H1 (cell line): ENCODE results near the gene TPRN. TPM values are rescaled to one million over a fixed set of nuclear protein-coding genes. Genes with fewer than 3 reads are reported as not detected.

ENCODE experiments used
- CTCF ChIA-PET: fragments of 300-600 bp; sonication (Branson Sonifier 250); formaldehyde crosslinking; loops from one replicate; lab custom pipeline; 2021; ENCODE audit not compliant: partially characterized antibody; lab: Charles Lee
- POLR2A ChIA-PET: fragments of 300-600 bp; sonication (Branson Sonifier 250); formaldehyde crosslinking; loops from one replicate; lab custom pipeline; 2021; ENCODE audit warnings: inconsistent platforms; ENCODE audit not compliant: partially characterized antibody; lab: Charles Lee
- DNase-seq, 2 experiments: peaks; one replicate each; pipeline versions ENCODE4 v3.0.0 to v3.0.0-alpha.2; 2010 to 2022; ENCODE audit warnings: low spot score in 2 of 2, low read depth in 1 of 2, mixed read lengths in 1 of 2
- FAIRE-seq: peaks from 2 replicates; lab custom pipeline; 2011; peaks lifted over from hg19 to GRCh38; lab: Jason Lieb, UNC
- H2AFZ ChIP-seq: 2 replicates; pipeline ENCODE4 v1.8.1; 2012; ENCODE audit warnings: low read length, inconsistent platforms
- H2AK5ac ChIP-seq: 2 replicates; pipeline ENCODE4 v1.6.1; 2013; ENCODE audit warnings: low read depth, low read length
- H2BK120ac ChIP-seq: replicated peaks from 2 replicates; pipeline ENCODE3; 2013; ENCODE audit warnings: low read depth, low read length, inconsistent platforms
- H2BK12ac ChIP-seq: 2 replicates; pipeline ENCODE4 v1.6.1; 2013; ENCODE audit warnings: low read depth, low read length
- H2BK15ac ChIP-seq: 2 replicates; pipeline ENCODE4 v1.6.1; 2013; ENCODE audit warnings: low read length
- H2BK20ac ChIP-seq: 2 replicates; pipeline ENCODE4 v1.6.1; 2013; ENCODE audit warnings: low read length
- H2BK5ac ChIP-seq: 2 replicates; pipeline ENCODE4 v1.6.1; 2013; ENCODE audit warnings: low read depth, low read length
- H3K14ac ChIP-seq: 2 replicates; pipeline ENCODE4 v1.6.1; 2013; ENCODE audit warnings: inconsistent platforms; ENCODE audit not compliant: insufficient read length
- H3K18ac ChIP-seq: 2 replicates; pipeline ENCODE4 v1.6.1; 2013; ENCODE audit warnings: low read length; ENCODE audit errors: extremely low read depth
- H3K23ac ChIP-seq: 2 replicates; pipeline ENCODE4 v1.6.1; 2013; ENCODE audit warnings: inconsistent platforms; ENCODE audit not compliant: insufficient read length
- H3K23me2 ChIP-seq: 2 replicates; pipeline ENCODE4 v1.6.1; 2013; ENCODE audit warnings: low read depth, low read length
- H3K27ac ChIP-seq: 2 replicates; pipeline ENCODE4 v1.6.1; 2011; ENCODE audit warnings: low read depth, low read length, inconsistent platforms
- H3K27me3 ChIP-seq, 4 experiments: replicated peaks in 1 of 4; 1 replicate in 1 of 4; 2 replicates in 3 of 4; pipeline versions ENCODE4 v1.6.1 to v1.8.1; 2011 to 2013; ENCODE audit warnings: low read length in 3 of 4, mild to moderate bottlenecking in 3 of 4, inconsistent platforms in 2 of 4, mixed read lengths in 2 of 4, moderate library complexity in 1 of 4; ENCODE audit not compliant: control insufficient read depth in 3 of 4, insufficient read depth in 3 of 4; ENCODE audit errors: extremely low read depth in 1 of 4
- H3K36me3 ChIP-seq, 4 experiments: 2 replicates each; pipeline versions ENCODE4 v1.6.1 to v1.8.1; 2011 to 2013; ENCODE audit warnings: mild to moderate bottlenecking in 4 of 4, low read length in 3 of 4, moderate library complexity in 2 of 4, control low read depth in 1 of 4, inconsistent platforms in 1 of 4; ENCODE audit not compliant: insufficient read depth in 4 of 4, control insufficient read depth in 2 of 4
- H3K4ac ChIP-seq: replicated peaks from 2 replicates; pipeline ENCODE3; 2013; ENCODE audit warnings: low read length, low read depth, mixed read lengths, inconsistent platforms; ENCODE audit not compliant: insufficient read length
- H3K4me1 ChIP-seq, 4 experiments: replicated peaks in 1 of 4; 1 replicate in 1 of 4; 2 replicates in 3 of 4; pipeline versions ENCODE4 v1.6.1 to v1.8.1; 2011 to 2013; ENCODE audit warnings: low read length in 3 of 4, inconsistent platforms in 2 of 4, mixed read lengths in 1 of 4; ENCODE audit not compliant: insufficient read depth in 4 of 4, control insufficient read depth in 3 of 4
- H3K4me2 ChIP-seq, 2 experiments: 2 replicates each; pipeline versions ENCODE4 v1.6.1 to v1.8.1; 2011 to 2013; ENCODE audit warnings: low read depth in 2 of 2, low read length in 2 of 2, control low read depth in 1 of 2, inconsistent platforms in 1 of 2, mild to moderate bottlenecking in 1 of 2; ENCODE audit not compliant: insufficient read depth in 1 of 2
- H3K4me3 ChIP-seq, 4 experiments: fragments of 200-600, 300-600 bp in 1 of 4; sonication (generic), shearing (Covaris generic), sonication (Bioruptor Twin) in 1 of 4; 2 replicates each; pipeline versions ENCODE4 v1.5.1 to v1.8.1; 2011 to 2016; ENCODE audit warnings: low read length in 4 of 4, low read depth in 3 of 4, control low read depth in 2 of 4, inconsistent platforms in 2 of 4, mild to moderate bottlenecking in 2 of 4, mixed read lengths in 1 of 4, moderate library complexity in 1 of 4; ENCODE audit not compliant: insufficient read depth in 2 of 4; ENCODE audit errors: extremely low read depth in 1 of 4
- H3K56ac ChIP-seq: replicated peaks from 2 replicates; pipeline ENCODE3; 2013; ENCODE audit warnings: low read depth, mild to moderate bottlenecking, mixed read lengths, low read length, inconsistent platforms; ENCODE audit not compliant: insufficient read length
- H3K79me1 ChIP-seq: 2 replicates; pipeline ENCODE4 v1.6.1; 2013; ENCODE audit warnings: low read depth, low read length, control low read depth
- H3K79me2 ChIP-seq, 2 experiments: 2 replicates each; pipeline versions ENCODE4 v1.6.1 to v1.8.1; 2012 to 2013; ENCODE audit warnings: low read length in 2 of 2, mild to moderate bottlenecking in 2 of 2, inconsistent platforms in 1 of 2; ENCODE audit not compliant: insufficient read depth in 2 of 2, control insufficient read depth in 1 of 2
- H3K9ac ChIP-seq, 4 experiments: replicated peaks in 1 of 4; 1 replicate in 1 of 4; 2 replicates in 3 of 4; pipeline versions ENCODE4 v1.6.1 to v1.8.1; 2011 to 2013; ENCODE audit warnings: low read depth in 3 of 4, low read length in 3 of 4, control low read depth in 2 of 4, mild to moderate bottlenecking in 2 of 4, moderate library complexity in 2 of 4, inconsistent platforms in 1 of 4; ENCODE audit errors: extremely low read depth in 1 of 4
- H3K9me3 ChIP-seq, 2 experiments: 2 replicates each; pipeline versions ENCODE4 v1.6.1 to v1.8.1; 2012 to 2013; ENCODE audit warnings: mild to moderate bottlenecking in 2 of 2, moderate library complexity in 2 of 2, control low read depth in 1 of 2, inconsistent platforms in 1 of 2, low read depth in 1 of 2, low read length in 1 of 2, mixed read lengths in 1 of 2; ENCODE audit not compliant: insufficient read depth in 2 of 2
- H4K20me1 ChIP-seq, 2 experiments: replicated peaks in 1 of 2; 2 replicates each; pipeline versions ENCODE3 to v1.8.1; 2011 to 2013; ENCODE audit warnings: inconsistent platforms in 2 of 2, low read length in 2 of 2, mild to moderate bottlenecking in 1 of 2; ENCODE audit not compliant: insufficient read depth in 2 of 2, control insufficient read depth in 1 of 2
- H4K5ac ChIP-seq: 2 replicates; pipeline ENCODE4 v1.6.1; 2013; ENCODE audit warnings: low read length, low read depth, mixed read lengths, inconsistent platforms; ENCODE audit not compliant: insufficient read length
- H4K8ac ChIP-seq: 2 replicates; pipeline ENCODE4 v1.8.0; 2013; ENCODE audit warnings: mild to moderate bottlenecking, moderate library complexity, low read length, inconsistent platforms; ENCODE audit not compliant: insufficient read depth; ENCODE audit errors: extremely low read depth
- H4K91ac ChIP-seq: replicated peaks from 2 replicates; pipeline ENCODE3; 2013; ENCODE audit warnings: low read length, mixed read lengths, inconsistent platforms; ENCODE audit not compliant: insufficient read length
- ASH2L ChIP-seq: fragments of 200-600, 300-600 bp; sonication (generic); IDR thresholded peaks from one replicate; pipeline ENCODE4 v1.7.1; 2017; ENCODE audit warnings: low read length
- CBX5 ChIP-seq: fragments of 300-800, 300-1000 bp; sonication (generic); IDR thresholded peaks from 2 replicates; pipeline ENCODE4 v1.7.1; 2016; ENCODE audit warnings: antibody characterized with exemption, low read length, low read depth
- CBX8 ChIP-seq: fragments of 300-800, 300-1000 bp; sonication (generic); IDR thresholded peaks from 2 replicates; pipeline ENCODE4 v1.7.1; 2016; ENCODE audit warnings: low read depth, low read length, borderline replicate concordance
- CHD2 ChIP-seq: IDR thresholded peaks from 2 replicates; pipeline ENCODE4 v1.6.1; 2012; ENCODE audit warnings: low read length, improper control_type of control experiment
- HDAC6 ChIP-seq: IDR thresholded peaks from one replicate; pipeline ENCODE4 v1.7.1; 2012; ENCODE audit warnings: low read depth, mild to moderate bottlenecking, inconsistent platforms, low read length, moderate library complexity
- JUN ChIP-seq: IDR thresholded peaks from 2 replicates; pipeline ENCODE4 v1.6.1; 2011; ENCODE audit warnings: low read depth, mild to moderate bottlenecking, improper control_type of control experiment, low read length
- POLR2AphosphoS5 ChIP-seq: IDR thresholded peaks from 2 replicates; pipeline ENCODE4 v1.6.1; 2011; ENCODE audit warnings: low read depth, low read length
- SRF ChIP-seq: IDR thresholded peaks from 2 replicates; pipeline ENCODE4 v1.6.1; 2011; ENCODE audit warnings: mild to moderate bottlenecking, low read depth, low read length, moderate library complexity
- WGBS, 2 experiments: shearing (Covaris generic) in 1 of 2; methylation state at CpG; one replicate each; pipeline versions ENCODE4 v1.1.6 to v1.1.7; 2013 to 2015; ENCODE audit warnings: low lambda C conversion rate in 2 of 2, mixed read lengths in 2 of 2, inconsistent platforms in 1 of 2, low coverage in 1 of 2, missing lambda C conversion rate in 1 of 2; ENCODE audit not compliant: insufficient replicate concordance in 2 of 2, insufficient coverage in 1 of 2, insufficient read length in 1 of 2; ENCODE audit errors: extremely low coverage in 1 of 2, missing lambda C conversion rate in 1 of 2; 5-methylcytosine and 5-hydroxymethylcytosine counted together
- polyA plus RNA-seq, 7 experiments: library from polyadenylated mRNA; depleted of rRNA in 3 of 7; stranded (reverse) in 5 of 7; unstranded in 2 of 7; fragments of >200 nt in 5 of 7; fragments of 200-250 nt in 2 of 7; gene quantifications; 1 replicate in 5 of 7; 2 replicates in 1 of 7; 4 replicates in 1 of 7; pipeline versions ENCODE4 v1.2.1 to v1.2.3, GENCODE V29; 2011 to 2013; ENCODE audit warnings: missing spikeins in 2 of 7, mixed read lengths in 2 of 7
- total RNA-seq: library from RNA; stranded (reverse); fragmentation: NEBNext Ultra II Directional; extraction: Animal tissue kit (Norgen Biotek cat#: 25700); gene quantifications from 2 replicates; pipeline ENCODE4 v1.2.1, GENCODE V29; 2021
- TF ChIP-seq, protein P1 (sequence below): IDR thresholded peaks from 2 replicates; pipeline ENCODE4 v1.6.1; 2012; ENCODE audit warnings: inconsistent platforms

Gene TPRN
- total and polyA plus RNA-seq, 2 of the 8 experiments (the other 6 are each of a cell fraction or from before 2014, with no cell fraction given), result 9.7 to 23.2 TPM

DNA sequence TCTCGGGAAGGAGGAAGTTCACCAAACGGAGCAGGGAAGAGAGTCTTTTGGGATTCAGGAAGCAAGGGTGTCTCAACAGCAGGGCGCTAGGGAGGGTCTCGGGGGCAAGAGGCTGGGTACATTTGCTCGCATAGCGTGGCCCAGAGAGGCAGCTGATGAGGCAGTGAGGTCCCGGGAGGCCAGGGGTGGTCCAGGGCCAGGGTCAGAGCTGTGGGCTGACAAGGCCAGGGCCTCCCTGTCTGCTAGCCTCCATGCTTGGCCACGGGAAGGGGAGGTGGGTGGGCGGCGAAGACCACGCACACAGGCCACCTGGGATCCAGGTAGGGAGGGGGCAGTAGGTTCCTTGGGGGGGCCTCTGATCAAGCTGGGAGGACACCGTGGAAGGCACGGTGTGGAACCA is 11.0 kb upstream of the TPRN start:
- DNase-seq (no peak), FAIRE-seq (no peak)
- Histone ChIP-seq H4K8ac (no peak overlapping the region), H3K4me3 (no peak overlapping the region), H2BK5ac (no peak overlapping the region), H2BK120ac (no peak overlapping the region), H3K79me1 (peaks cover 6% of the 10 kb centered on the region), H3K4ac (no peak overlapping the region), H3K27ac (no peak overlapping the region), H2BK20ac (no peak overlapping the region), H4K20me1 (peaks cover 0 to 15% of the 10 kb centered on the region in 2 experiments), H4K5ac (no peak overlapping the region), H3K4me2 (no peak overlapping the region), H3K18ac (no peak overlapping the region), H2BK15ac (no peak overlapping the region), H4K91ac (no peak overlapping the region), H3K23me2 (no peaks in the 10 kb centered on the region; the same call in 1 of the 2 replicates), H3K14ac (no peak overlapping the region), H3K56ac (no peak overlapping the region), H3K27me3 (no peaks in the 10 kb centered on the region), H3K9me3 (no peaks in the 10 kb centered on the region), H2AFZ (no peak overlapping the region), H3K9ac (no peak overlapping the region), H2BK12ac (no peak overlapping the region), H3K79me2 (peaks cover 0 to 11% of the 10 kb centered on the region in 2 experiments; a peak in 2 of 4 replicates), H2AK5ac (no peak overlapping the region), H3K23ac (no peak overlapping the region), H3K4me1 (peaks cover 0 to 2% (median 2%) of the 10 kb centered on the region in 4 experiments), H3K36me3 (peaks cover 0 to 22% (median 8%) of the 10 kb centered on the region in 4 experiments; a peak in 7 of 8 replicates)
- ChIA-PET POLR2A (interaction anchor here (0.9 to 69.9 kb wide), 8 partner anchors 8 to 125 kb away, joined by 3 to 1462 read pairs (median 4); partner anchors contain the start of genes CYSRT1, MAN1B1, NELFB and RNF208), CTCF (interaction anchor here (0.9 to 4.0 kb wide), 6 partner anchors 11 to 141 kb away, joined by 3 to 31 read pairs (median 8); partner anchors contain the start of genes ANAPC2, CYSRT1, RNF208 and RNF224)
- TF ChIP-seq SRF, result no peak
- TF ChIP-seq JUN, result no peak
- TF ChIP-seq POLR2AphosphoS5, result no peak
- no peak for TF ChIP-seq ASH2L
- TF ChIP-seq, protein P1, sequence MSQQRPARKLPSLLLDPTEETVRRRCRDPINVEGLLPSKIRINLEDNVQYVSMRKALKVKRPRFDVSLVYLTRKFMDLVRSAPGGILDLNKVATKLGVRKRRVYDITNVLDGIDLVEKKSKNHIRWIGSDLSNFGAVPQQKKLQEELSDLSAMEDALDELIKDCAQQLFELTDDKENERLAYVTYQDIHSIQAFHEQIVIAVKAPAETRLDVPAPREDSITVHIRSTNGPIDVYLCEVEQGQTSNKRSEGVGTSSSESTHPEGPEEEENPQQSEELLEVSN, result no peak
- TF ChIP-seq HDAC6, result no peak
- TF ChIP-seq CHD2, result no peak
- TF ChIP-seq CBX8, result no peak
- no peak for TF ChIP-seq CBX5
- WGBS, 2 experiments, result 84% methylated on average over 12 of the region's 13 CpGs; no CpG with 5 or more reads in 1 of the 2 experiments
